ENCODE measurements around the gene MAP3K5.

DNA sequence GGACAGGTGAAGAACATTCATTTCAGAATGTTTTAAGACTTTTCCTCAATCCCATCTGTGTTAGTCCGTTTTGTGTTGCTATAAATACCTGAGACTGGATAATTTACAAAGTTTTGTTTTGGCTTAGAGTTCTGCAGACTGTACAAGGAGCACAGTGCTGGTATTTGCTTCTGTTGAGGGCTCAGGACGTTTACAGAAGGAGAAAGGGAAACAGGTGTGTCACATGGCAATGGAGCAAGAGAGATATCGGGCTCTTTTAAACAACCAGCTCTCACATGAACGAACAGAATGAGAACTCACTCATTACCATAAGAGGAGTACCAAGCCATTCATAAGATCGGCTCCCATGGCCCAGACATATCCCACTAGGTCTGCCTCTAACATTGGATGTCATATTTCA lies 258.8 kb downstream of the MAP3K5 start:
- no peak for TF ChIP-seq POLR2AphosphoS5 (IDR thresholded peaks at IDR 0.05)
- TF ChIP-seq CTCF (IDR thresholded peaks at IDR 0.05), result no peak
- TF ChIP-seq POLR2A (IDR thresholded peaks at IDR 0.05), result no peak
